Testis (tissue), 5 donors: ENCODE data around the gene ZNF334. TPM values are rescaled to one million over a fixed set of nuclear protein-coding genes. Genes with fewer than 3 reads are reported as not detected.
A peak's percentile ranks its signal among the peaks of the same experiment; 100 is the strongest.

Experiments
- DNase-seq: peaks from one replicate; pipeline ENCODE4 v3.0.0-alpha.2; 2019
- H3K27ac ChIP-seq, 2 donors: fragments of 200-600 bp; sonication (generic); one replicate each; pipeline ENCODE4 v1.5.1; 2019
- H3K27me3 ChIP-seq: fragments of 200-600 bp; sonication (generic); one replicate; pipeline ENCODE4 v1.5.1; 2019
- H3K36me3 ChIP-seq: fragments of 200-600 bp; sonication (generic); one replicate; pipeline ENCODE4 v1.5.1; 2017; ENCODE audit warnings: low read depth; ENCODE audit errors: missing control alignments
- H3K4me1 ChIP-seq: fragments of 200-600 bp; sonication (generic); one replicate; pipeline ENCODE4 v1.5.1; 2019
- H3K4me3 ChIP-seq, 2 donors: fragments of 200-600 bp; sonication (generic); one replicate each; pipeline ENCODE4 v1.5.1; 2017 to 2019
- H3K9me3 ChIP-seq: fragments of 200-600 bp; sonication (generic); one replicate; pipeline ENCODE4 v1.5.1; 2017
- CTCF ChIP-seq, 3 experiments: fragments of 450-650 bp in 2 of 3; fragments of 200-600 bp in 1 of 3; sonication (generic) in 1 of 3; IDR thresholded peaks; one replicate each; pipeline ENCODE4 v1.5.1; 2016 to 2019; ENCODE audit warnings: antibody characterized with exemption in 3 of 3, mild to moderate bottlenecking in 2 of 3, moderate library complexity in 1 of 3
- POLR2A ChIP-seq: fragments of 450-650 bp; IDR thresholded peaks from one replicate; pipeline ENCODE4 v1.6.1; 2017; ENCODE audit warnings: antibody characterized with exemption, mild to moderate bottlenecking, moderate library complexity
- WGBS, 2 donors: methylation state at CpG; one replicate each; pipeline ENCODE4 v1.1.5; 2018; 5-methylcytosine and 5-hydroxymethylcytosine counted together
- intact Hi-C: fragments of 100-400 bp; cut with DNase I; formaldehyde crosslinking; loops from one replicate; pipeline ENCODE4 v1.15.1; 2023; ENCODE audit warnings: low total_unique reads
- long read RNA-seq, 2 donors: transcript quantifications; one replicate each; lab custom pipeline, GENCODE V29; 2026
- polyA plus RNA-seq: library from polyadenylated mRNA; stranded (reverse); fragments of 350-450 nt; fragmentation: Illumina TruSeq; extraction: RNeasy Lipid Tissue Mini Kit (QIAGEN cat#74804); gene quantifications from one replicate; pipeline ENCODE4 v1.2.3, GENCODE V29; 2014; ENCODE audit warnings: low read depth, low replicate concordance; ENCODE audit not compliant: insufficient read depth
- total RNA-seq, 2 donors: library from RNA; depleted of rRNA; stranded (reverse); fragments of >200 nt; gene quantifications; one replicate each; pipeline ENCODE4 v1.2.3, GENCODE V29; 2016

The ZNF334 gene
- total RNA-seq, result 10 to 100 TPM; 26.8 to 33.7 TPM
- 6.0 TPM for polyA plus RNA-seq
- long read RNA-seq, donor 1, result 0 reads
- long read RNA-seq, donor 2, partial matches to known transcripts, result 0 of 1 reads
- long read RNA-seq, donor 2, other reads (novel, unspliced or antisense), result 0 of 1 reads

GRCh38 chr20:46512943-46513844, at the start of gene ZNF334:
ZNF334 (minus strand) TSS chr20:46513559; CDS start chr20:46512102, 1,457 bp downstream.
- DNase-seq, result peak; percentile 84
- H3K9me3 ChIP-seq, result no peaks in the 10 kb centered on the region
- no peaks in the 10 kb centered on the region for H3K27me3 ChIP-seq
- peak within 1 kb of the TSS; percentile 32 to 77 for H3K27ac ChIP-seq
- WGBS, 2 donors, result 2 to 3% methylated on average over 18 to 40 of the region's 49 CpGs
- H3K4me3 ChIP-seq, result peak within 1 kb of the TSS; percentile 86 to 90
- no peaks in the 10 kb centered on the region for H3K36me3 ChIP-seq
- intact Hi-C loops, result no loop called here
- TF ChIP-seq POLR2A (no peak), CTCF (IDR thresholded peaks at IDR 0.05) (no peak)
- no peaks in the 10 kb centered on the region for H3K4me1 ChIP-seq

GRCh38 chr20:46562373-46563169, 49.2 kb upstream of the ZNF334 start:
- peaks cover 6% of the 10 kb centered on the region for H3K4me1 ChIP-seq
- intact Hi-C loops, result no loop called here
- peak; percentile 90 for DNase-seq
- H3K36me3 ChIP-seq, result no peaks in the 10 kb centered on the region
- peak overlapping the region; percentile 61 to 79 for H3K27ac ChIP-seq
- 5 to 9% methylated on average over 15 to 19 of the region's 19 CpGs for WGBS, 2 donors
- no peaks in the 10 kb centered on the region for H3K27me3 ChIP-seq
- H3K9me3 ChIP-seq, result no peaks in the 10 kb centered on the region
- H3K4me3 ChIP-seq, result peak overlapping the region; percentile 19 to 42
- TF ChIP-seq CTCF (IDR thresholded peaks at IDR 0.05) (peak; percentile 87 to 93 (median 88)), POLR2A (no peak)

GRCh38 chr20:46562009-46562372, 48.6 kb upstream of the ZNF334 start:
- TF ChIP-seq POLR2A (no peak), CTCF (IDR thresholded peaks at IDR 0.05) (no peak)
- peaks cover 6% of the 10 kb centered on the region for H3K4me1 ChIP-seq
- no peaks in the 10 kb centered on the region for H3K9me3 ChIP-seq
- DNase-seq, result no peak
- H3K27ac ChIP-seq, result peak overlapping the region; percentile 61 to 79
- WGBS, 2 donors, result 13 to 28% methylated on average over 5 of the region's 5 CpGs
- intact Hi-C loops, result no loop called here
- H3K4me3 ChIP-seq, result peak overlapping the region; percentile 19 to 42
- H3K36me3 ChIP-seq, result no peaks in the 10 kb centered on the region
- H3K27me3 ChIP-seq, result no peaks in the 10 kb centered on the region

GRCh38 chr20:46559685-46560440, 46.5 kb upstream of the ZNF334 start:
- DNase-seq, result peak; percentile 37
- no peak overlapping the region for H3K27ac ChIP-seq

More at GRCh38 chr20:46559685-46560440, 46.5 kb upstream of the ZNF334 start:
- intact Hi-C loops, result no loop called here
- Histone ChIP-seq H3K4me1 (peaks cover 6% of the 10 kb centered on the region), H3K9me3 (no peaks in the 10 kb centered on the region), H3K4me3 (no peak overlapping the region), H3K36me3 (no peaks in the 10 kb centered on the region), H3K27me3 (no peaks in the 10 kb centered on the region)
- no peak for TF ChIP-seq CTCF (IDR thresholded peaks at IDR 0.05)
- no peak for TF ChIP-seq POLR2A
- 80 to 88% methylated on average over 7 of the region's 7 CpGs for WGBS, 2 donors
